Psoas muscle (tissue), 8 donors: ENCODE data around the gene DNMT3B. TPM values are rescaled to one million over a fixed set of nuclear protein-coding genes. Genes with fewer than 3 reads are reported as not detected.
A peak's percentile ranks its signal among the peaks of the same experiment; 100 is the strongest.

Experiments
- ATAC-seq, 4 donors: fragments of 200-7000 bp; cut with Tn5 transposase; one replicate each; pipeline ENCODE4 v1.9.1; 2020; ENCODE audit warnings: moderate library complexity in 3 of 4, mild to moderate bottlenecking in 2 of 4
- DNase-seq, 2 donors: peaks; one replicate each; pipeline ENCODE4 v3.0.0-alpha.2; 2020
- H3K27ac ChIP-seq: fragments of 200-600 bp; one replicate; pipeline ENCODE4 v1.8.0; 2022
- H3K27me3 ChIP-seq, 3 donors: fragments of 200-600 bp in 1 of 3; one replicate each; pipeline versions ENCODE4 v1.6.1 to v1.8.0; 2013 to 2022; ENCODE audit warnings: low read length in 2 of 3, mild to moderate bottlenecking in 2 of 3, moderate library complexity in 1 of 3; ENCODE audit not compliant: insufficient read depth in 3 of 3
- H3K36me3 ChIP-seq, 2 donors: fragments of 200-600 bp in 1 of 2; one replicate each; pipeline versions ENCODE4 v1.6.1 to v1.8.0; 2013 to 2022; ENCODE audit warnings: low read depth in 1 of 2, mild to moderate bottlenecking in 1 of 2, moderate library complexity in 1 of 2; ENCODE audit not compliant: insufficient read depth in 1 of 2
- H3K4me1 ChIP-seq: fragments of 200-600 bp; one replicate; pipeline ENCODE4 v1.8.0; 2022
- H3K4me3 ChIP-seq: fragments of 200-600 bp; one replicate; pipeline ENCODE4 v1.8.0; 2022; ENCODE audit warnings: mild to moderate bottlenecking
- H3K9me3 ChIP-seq: fragments of 200-600 bp; one replicate; pipeline ENCODE4 v1.8.0; 2022
- CTCF ChIP-seq: fragments of 200-600 bp; IDR thresholded peaks from one replicate; pipeline ENCODE4 v1.8.0; 2022; ENCODE audit warnings: antibody characterized with exemption
- WGBS, 3 donors: extraction: QIAGEN DNeasy Blood & Tissue Kit; methylation state at CpG; one replicate each; pipeline versions ENCODE4 v1.1.6 to v1.1.7; 2013; 5-methylcytosine and 5-hydroxymethylcytosine counted together
- intact Hi-C, 2 donors: fragments of 100-400 bp; cut with DNase I; formaldehyde crosslinking; loops; one replicate each; pipeline versions ENCODE4 v1.11.0 to v1.14.2; 2022
- polyA plus RNA-seq, 3 donors: library from polyadenylated mRNA; stranded (reverse); fragments of 200-250 nt; gene quantifications; one replicate each; pipeline ENCODE4 v1.2.3, GENCODE V29; 2013
- total RNA-seq, 4 donors: library from RNA; stranded (reverse); fragmentation: NEBNext Ultra II Directional in 2 of 4; extraction: Animal tissue kit (Norgen Biotek cat#: 25700) in 2 of 4; gene quantifications; one replicate each; pipeline versions ENCODE4 v1.2.1 to v1.2.4, GENCODE V29; 2021 to 2023
- donor health status: healthy with polysubstance abuse.
- donor health status: DM: no; HTN: no; CAD: no; lungs with moderate emphysema.
- donor health status: Bipolar disorder and iron deficiency.
- donor health status: healthy.
- donor health status: DM: yes; HTN: yes; CAD: no.
- donor health status: DM: no; HTN: no; CAD: no.
- donor health status: DM: no; HTN: no; CAD: no.
- donor health status: DM: yes; HTN: yes; CAD: no.

The DNMT3B gene
- total and polyA plus RNA-seq, 7 donors: 0.08 to 0.64 (median 0.17) TPM

GRCh38 chr20:32752458-32753250 lies 9.5 kb upstream of the DNMT3B start:
- no peaks in the 10 kb centered on the region for H3K9me3 ChIP-seq
- no peak overlapping the region for H3K4me3 ChIP-seq
- H3K27me3 ChIP-seq: no peaks in the 10 kb centered on the region
- intact Hi-C loops: no loop called here
- ATAC-seq: no peak
- TF ChIP-seq CTCF: no peak
- no peak overlapping the region for H3K27ac ChIP-seq
- DNase-seq: no peak
- no peaks in the 10 kb centered on the region for H3K36me3 ChIP-seq
- no peaks in the 10 kb centered on the region for H3K4me1 ChIP-seq
- WGBS, 3 donors: 67 to 69% (median 67%) methylated on average over 10 of the region's 10 CpGs

DNA sequence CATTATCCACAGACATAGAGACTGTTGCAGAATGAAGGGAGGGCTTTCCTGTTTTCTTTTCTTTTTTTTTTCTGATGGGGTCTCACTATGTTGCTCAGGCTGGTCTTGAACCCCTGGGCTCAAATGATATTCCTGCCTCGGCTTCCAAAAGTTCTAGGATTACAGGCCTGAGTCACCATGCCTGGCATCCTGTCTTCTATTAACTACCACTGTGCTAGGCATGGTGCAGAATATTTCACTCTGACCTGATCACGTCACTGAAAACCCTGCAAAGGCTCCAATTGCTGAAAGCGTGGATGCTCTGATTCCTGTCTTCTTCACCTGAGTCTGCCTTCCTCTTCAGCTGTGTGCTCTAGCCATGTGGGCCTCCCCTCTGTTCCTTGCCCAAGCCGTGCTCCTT lies 8.5 kb upstream of the DNMT3B start:
- no peak for TF ChIP-seq CTCF
- Histone ChIP-seq H3K36me3 (no peaks in the 10 kb centered on the region), H3K4me1 (no peaks in the 10 kb centered on the region), H3K4me3 (no peak overlapping the region), H3K27me3 (no peaks in the 10 kb centered on the region), H3K27ac (no peak overlapping the region), H3K9me3 (no peaks in the 10 kb centered on the region)
- WGBS, 3 donors: 58 to 77% (median 59%) methylated on average over 4 of the region's 4 CpGs
- intact Hi-C loops: no loop called here
- DNase-seq (no peak), ATAC-seq (no peak)

- TF ChIP-seq CTCF: no peak
- WGBS, 3 donors: 64 to 66% (median 65%) methylated on average over 5 of the region's 5 CpGs
These were observed 6.0 kb upstream of the DNMT3B start for GRCh38 chr20:32756156-32756555.

GRCh38 chr20:32761417-32761830 lies 761 bp upstream of the DNMT3B start:
- TF ChIP-seq CTCF: no peak

More at GRCh38 chr20:32756156-32756555, 6.0 kb upstream of the DNMT3B start:
- H3K27ac ChIP-seq: no peak overlapping the region
- H3K9me3 ChIP-seq: no peaks in the 10 kb centered on the region
- H3K27me3 ChIP-seq: no peaks in the 10 kb centered on the region
- no peaks in the 10 kb centered on the region for H3K36me3 ChIP-seq
- intact Hi-C loops: no loop called here
- DNase-seq (no peak), ATAC-seq (no peak)
- H3K4me3 ChIP-seq: no peak overlapping the region
- H3K4me1 ChIP-seq: no peaks in the 10 kb centered on the region

More at GRCh38 chr20:32761417-32761830, 761 bp upstream of the DNMT3B start:
- H3K27me3 ChIP-seq: no peaks in the 10 kb centered on the region
- 38 to 44% (median 43%) methylated on average over 6 of the region's 6 CpGs for WGBS, 3 donors
- no peaks in the 10 kb centered on the region for H3K9me3 ChIP-seq
- H3K27ac ChIP-seq: no peak overlapping the region
- no peaks in the 10 kb centered on the region for H3K36me3 ChIP-seq
- intact Hi-C loops: no loop called here
- ATAC-seq: no peak
- peak overlapping the region; percentile 80 for H3K4me3 ChIP-seq
- peaks cover 8% of the 10 kb centered on the region for H3K4me1 ChIP-seq
- DNase-seq: no peak
